Superior temporal gyrus (tissue), 1 donor: ENCODE data around the gene CASS4.

Source experiments
- DNase-seq: peaks from one replicate; pipeline ENCODE4 v3.0.0-alpha.2; 2016; ENCODE audit errors: extremely low spot score

The CASS4 gene

DNA sequence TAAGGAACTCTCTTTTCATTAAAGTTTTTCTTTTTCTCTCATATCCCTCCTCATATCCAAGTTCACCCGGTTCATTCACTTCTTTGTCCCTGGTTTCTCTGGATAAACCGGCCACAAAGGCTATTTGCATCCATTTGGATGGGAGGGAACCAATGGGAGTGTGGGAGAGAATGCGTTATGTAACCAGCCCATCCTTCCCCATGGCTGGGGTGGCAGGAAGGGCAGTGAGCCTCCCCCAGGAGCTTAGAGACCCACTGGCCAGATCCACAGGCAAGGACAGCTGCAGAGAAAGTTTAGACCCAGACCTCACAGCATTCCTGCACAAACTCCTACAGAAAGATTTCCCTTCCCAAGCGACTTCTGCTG, 10.7 kb downstream of the CASS4 start:
- DNase-seq = no peak

DNA sequence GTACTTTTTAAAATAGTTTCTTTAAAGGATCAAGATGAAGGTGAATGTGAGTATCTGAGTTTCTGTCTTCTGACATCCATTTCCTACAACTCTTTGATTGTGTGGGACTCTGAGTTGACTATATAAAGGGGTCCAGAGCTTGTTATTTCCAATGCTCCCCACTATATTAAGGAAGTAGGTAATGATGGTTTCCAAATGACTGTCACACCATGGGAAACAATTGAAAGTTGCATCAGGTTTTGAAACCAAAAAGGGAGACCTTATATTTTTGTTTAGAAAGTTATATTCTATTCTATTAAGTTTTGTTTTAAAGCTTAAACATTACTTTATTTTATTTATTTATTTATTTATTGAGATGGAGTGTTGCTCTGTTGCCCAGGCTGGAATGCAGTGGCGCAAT, 11.2 kb downstream of the CASS4 start:
- DNase-seq = no peak

DNA sequence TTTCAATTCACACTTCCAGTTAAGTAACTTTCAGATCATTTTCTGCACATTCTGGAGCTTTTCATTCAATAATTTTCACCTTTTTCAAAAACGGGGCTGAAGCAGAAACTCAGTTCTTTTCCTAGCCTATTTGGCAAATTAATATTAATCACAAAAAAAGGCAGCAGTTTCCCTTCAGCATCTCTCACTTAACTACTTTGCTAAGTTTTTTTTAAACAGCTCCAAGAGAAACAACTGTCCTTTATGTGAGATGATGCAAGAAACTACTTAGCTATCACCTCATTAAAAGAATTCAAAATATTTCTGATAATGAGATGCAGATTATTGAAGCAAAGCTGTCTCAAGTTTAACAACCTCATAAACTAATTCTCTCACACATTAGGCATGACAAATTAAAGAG, 11.8 kb downstream of the CASS4 start:
- no peak for DNase-seq

DNA sequence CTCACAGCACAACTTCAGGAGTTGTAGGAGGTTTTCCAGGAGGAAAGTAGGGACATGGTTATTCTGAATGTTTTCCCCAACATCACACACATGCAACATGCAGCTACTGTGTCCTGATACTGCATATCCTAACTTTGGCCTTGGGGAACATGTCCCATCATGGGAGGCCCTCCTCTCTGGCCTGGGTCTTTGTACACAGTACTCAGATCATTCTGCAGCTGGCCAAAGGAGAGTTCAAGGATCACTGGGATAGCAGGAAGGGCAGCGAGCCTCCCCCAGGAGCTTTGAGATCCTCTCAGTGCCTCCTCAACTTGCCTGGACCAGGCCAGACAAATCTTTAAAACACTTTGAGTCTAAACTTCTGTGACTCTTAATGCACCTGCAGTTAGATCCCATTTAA, 12.9 kb downstream of the CASS4 start:
- no peak for DNase-seq

DNA sequence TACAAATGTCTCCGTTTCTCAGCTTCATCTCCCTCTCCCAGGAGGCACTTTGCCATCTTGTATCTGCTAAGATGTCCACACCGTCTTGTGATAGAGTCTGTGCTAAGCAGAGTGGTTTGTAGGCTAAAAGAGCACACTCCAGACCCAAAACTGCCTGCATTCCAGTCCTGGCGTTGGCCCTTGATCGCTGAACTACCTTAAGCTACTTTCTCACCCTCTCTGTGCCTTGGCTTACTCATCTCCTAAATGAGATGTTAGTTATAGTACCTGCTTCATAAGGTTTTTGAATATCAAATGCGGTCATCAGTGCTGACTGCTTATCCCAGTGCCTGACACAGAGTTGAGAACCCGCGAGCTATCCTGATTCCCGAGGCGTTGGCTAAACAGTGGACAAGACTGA, 14.0 kb downstream of the CASS4 start:
- no peak for DNase-seq

DNA sequence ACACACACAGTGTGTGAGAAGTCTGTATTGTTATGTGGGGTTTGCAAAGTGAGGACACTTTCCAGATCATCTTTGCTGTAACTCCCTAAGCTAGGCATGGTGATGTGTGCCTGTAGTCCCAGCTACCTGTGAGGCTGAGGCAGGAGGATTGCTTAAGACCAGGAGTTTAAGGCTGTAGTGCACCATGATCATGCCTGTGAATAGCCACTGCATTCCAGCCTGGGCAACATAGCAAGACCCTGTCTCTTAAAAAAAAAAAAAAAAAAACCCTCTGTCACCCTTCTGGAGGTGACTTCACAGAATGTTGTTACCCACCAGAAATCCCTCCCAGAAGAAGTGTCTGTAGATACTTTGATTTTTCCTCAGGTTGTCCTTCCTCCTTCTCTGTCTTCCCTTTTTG, 14.9 kb downstream of the CASS4 start:
- DNase-seq = no peak

DNA sequence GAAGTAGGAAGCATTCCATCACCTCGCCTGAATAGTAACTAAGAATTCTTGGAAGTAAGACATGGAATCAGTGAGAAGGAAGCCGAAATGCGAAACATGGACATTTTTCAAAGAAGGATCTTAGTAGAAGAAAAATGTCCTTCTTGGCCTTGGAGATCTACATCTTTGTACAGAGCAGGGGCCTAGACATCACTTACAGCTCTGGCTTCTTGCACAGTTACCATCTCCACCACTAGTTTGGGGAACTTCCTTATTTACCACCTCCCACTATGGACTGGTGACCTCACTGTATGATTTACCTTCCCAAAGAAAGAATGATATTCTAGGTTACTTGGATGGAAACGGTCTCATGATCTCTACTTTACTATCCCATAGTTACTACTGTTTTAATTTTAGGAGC, 15.7 kb downstream of the CASS4 start:
- no peak for DNase-seq

DNA sequence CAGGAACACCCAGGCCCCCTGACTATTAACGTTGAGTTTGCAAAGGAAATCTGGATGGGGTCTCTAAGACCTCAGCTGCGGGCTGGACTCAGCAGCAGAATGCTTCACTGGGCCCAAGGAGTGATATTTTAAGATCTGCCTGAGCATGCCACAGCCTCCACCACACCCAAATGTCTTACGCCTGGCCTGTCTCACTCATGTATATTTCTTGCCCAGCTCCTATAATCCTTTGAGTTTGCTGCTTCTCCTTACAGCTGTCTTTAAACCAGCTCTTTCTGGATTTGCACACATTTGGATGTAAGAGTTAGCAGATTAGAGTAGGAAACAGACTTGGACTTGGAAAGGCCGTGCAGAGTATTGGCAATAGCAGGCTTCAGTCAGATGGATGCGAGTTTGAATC, 16.4 kb downstream of the CASS4 start:
- DNase-seq = no peak

DNA sequence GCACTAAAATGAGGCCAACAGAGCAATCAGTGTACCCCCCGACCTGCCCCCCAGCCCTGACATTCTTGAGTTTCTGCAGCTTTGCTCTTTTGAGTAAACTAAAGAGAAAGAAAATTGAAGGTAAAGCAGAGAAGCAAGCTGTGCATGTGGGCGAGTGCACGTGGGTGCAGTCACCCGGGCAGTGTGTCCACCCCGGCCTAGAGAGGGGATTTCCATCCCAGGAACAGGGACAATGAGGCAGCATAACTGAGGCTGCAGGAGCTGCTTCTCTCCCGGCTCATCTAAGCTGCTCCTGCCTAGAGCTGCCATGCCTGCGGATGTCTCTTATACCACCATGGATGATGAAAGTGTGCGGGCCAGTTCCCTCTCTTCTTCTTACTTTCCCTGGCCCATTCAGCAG, 16.8 kb downstream of the CASS4 start:
- no peak for DNase-seq

DNA sequence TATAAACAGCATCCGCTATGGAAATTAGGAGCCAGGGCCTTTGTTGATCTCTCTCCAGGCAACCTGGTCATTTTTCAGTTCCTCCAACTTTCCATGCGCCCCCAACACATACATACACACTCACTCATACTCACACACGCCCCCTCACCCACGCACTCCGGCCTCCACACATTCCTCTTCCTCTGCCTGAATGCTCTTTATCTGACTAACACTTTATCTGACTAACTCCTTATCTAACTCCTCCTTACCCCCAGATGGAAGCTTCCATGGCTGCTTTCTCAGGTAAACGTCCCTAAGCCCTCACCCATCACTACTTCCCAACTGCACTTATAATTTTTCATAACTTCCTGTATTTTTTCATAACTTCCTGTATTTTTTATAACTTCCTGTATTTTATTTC, 17.4 kb downstream of the CASS4 start:
- no peak for DNase-seq

DNA sequence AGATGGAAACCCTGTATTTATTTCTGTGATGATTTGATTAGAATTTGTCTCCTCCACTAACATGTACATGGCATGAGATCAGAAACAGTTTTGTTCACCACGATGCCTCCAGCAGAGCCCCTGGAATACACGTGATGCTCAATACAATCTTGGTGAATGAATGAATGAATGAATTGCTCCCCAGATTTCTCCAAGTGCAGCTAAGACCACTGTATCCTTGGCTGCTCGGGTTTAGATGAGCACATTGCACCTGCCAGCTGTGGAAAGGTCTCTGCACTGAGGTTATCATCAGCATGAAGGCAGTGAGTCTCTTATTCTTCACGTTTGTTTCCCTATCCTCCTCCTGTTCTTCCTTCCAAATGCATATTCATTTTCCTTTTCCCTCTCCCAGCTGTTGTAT, 17.9 kb downstream of the CASS4 start:
- DNase-seq = no peak

DNA sequence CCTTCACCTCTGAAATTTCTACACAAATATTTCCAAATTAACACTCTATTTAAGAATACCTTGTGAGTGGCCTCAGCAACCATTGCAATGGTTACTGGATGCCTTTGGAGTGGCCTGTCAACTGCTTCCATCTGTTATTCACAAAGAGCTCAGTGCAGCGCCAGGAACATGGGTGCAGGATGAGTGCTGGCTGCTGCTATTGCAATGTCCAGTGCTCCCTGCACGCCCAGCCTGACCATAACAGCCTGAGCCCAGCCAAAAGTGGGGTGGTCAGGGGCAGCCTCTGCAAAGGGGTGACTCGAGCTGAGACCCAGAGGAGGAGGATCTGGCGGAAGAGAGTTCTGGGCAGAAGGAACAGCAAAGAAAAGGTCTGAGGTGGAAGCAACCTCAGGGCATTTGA, 18.4 kb downstream of the CASS4 start:
- no peak for DNase-seq

DNA sequence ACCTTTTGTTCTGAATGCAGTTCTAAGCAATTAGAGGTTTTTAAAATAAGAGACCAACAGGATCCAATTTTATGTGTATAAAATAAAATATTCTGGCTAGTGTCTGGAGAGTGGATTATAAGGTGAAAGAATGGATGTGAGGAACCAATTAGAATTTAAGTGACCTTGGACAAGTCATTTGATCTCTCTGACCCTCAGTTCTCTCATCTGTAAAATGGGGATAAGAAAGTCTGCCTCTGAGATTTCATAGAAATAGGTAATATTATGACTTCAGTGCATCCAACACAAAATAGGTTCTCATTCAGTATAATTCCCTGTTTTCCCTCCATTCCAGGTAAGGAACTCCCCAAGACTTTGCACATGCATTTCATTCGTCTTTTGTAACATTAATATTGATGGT, 18.9 kb downstream of the CASS4 start:
- no peak for DNase-seq

DNA sequence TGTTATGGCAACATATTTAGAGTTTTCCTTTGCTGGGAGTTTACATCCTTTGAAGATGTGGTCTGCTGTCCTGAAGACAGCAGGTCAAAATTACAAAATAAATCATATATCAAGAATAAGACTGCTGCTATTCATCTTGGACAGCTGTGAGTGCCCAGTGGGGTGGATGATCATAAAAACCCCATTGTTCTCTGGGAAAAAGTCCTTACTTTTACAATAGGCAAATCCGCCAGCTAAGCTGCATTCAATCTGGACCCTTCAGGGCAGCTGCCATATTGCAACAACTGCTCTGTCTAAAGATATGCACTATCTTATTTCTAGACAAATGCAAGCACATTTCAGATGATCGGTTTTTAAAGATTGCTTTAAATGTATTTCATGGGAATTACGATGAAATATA, 19.4 kb downstream of the CASS4 start:
- no peak for DNase-seq

DNA sequence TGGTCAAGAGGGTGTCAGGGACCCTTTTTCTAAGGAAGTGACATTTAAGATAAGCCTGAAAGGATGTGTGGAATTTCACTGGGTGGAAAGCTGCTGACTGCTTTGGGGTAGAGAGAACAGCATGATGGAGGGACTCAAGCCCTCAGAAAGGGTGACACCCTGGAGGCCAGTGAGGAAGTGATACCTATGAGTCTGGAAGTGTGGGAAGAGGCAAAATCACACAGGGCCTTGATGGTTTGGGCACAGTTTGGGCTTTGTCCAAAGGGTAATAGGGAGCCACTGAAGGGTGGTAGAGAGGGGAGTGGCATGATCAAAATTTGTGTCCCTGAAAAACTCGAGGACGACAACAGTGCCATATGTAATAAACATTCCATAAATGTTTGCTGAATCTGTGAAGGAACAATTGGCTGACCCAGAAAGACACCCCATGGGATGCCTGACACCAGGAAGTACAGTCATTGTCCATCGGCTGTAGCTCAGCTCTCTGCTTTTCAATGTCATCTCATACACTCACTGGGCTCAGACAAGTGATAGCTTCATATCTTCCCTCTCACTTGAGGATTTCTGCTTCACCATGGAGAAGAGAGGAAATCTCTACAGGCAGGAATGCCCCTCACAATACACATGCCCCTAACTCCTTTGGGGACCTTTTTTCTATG, 21.3 kb downstream of the CASS4 start:
- DNase-seq = no peak

DNA sequence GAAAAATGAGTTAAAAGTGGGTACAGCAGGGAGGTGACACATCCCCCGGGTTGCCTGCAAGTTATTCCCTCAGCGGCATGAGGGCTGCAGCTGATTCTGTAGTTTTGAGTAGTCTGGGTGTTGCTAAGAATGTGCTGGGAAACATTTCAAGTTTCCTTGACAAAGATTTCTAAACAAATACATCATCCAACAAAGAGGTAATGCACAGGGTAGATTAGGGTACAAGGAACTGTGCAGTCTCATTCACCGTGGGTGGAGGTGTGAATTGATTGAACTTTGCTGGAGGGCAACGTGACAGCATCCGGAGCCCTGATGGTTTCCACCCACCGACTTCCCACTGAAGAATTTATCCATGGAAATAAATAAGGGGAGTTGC, 21.8 kb downstream of the CASS4 start:
- no peak for DNase-seq

DNA sequence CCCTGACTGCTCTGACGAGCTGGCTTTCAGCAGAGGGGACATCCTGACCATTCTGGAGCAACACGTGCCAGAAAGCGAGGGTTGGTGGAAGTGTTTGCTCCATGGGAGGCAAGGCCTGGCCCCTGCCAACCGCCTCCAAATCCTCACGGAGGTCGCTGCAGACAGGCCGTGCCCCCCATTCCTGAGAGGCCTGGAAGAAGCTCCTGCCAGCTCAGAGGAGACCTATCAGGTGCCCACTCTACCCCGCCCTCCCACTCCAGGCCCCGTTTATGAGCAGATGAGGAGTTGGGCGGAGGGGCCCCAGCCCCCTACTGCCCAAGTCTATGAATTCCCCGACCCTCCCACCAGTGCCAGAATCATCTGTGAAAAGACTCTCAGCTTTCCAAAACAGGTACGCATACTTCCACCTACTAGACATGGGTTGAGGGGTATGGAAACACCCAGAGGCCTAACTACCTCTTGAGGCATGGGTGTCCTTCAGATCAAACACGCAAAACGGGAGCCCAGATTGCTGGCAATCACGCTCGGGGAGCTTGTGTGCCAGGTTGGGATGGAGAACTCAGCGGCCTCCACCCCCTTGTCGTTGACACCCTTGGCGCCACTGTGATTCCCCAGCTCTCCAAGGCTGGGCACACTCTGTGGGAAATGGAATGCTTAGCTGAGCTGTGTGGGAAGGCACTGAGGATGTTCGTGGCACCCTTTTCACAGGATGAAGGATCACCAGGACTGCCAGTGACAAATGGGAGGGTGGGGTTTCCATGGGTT, 25.3 kb downstream of the CASS4 start:
- DNase-seq = no peak

DNA sequence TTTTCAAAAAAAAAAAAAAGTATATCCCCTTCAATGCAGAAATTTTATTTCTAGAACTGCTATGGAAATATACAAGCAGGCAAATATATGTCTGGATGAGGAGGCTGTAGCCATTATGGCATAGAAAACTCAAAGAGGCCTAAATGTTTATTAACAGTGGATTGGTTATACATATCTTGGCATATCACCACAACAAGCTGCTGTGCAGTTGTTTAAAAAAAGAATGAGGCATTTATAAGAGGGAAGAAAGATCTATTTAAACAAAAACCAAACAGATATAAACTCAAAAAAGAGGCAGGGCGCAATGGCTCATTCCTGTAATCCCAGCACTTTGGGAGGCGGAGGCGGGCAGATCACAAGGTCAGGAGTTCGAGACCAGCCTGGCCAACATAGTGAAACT, 26.2 kb downstream of the CASS4 start:
- no peak for DNase-seq

DNA sequence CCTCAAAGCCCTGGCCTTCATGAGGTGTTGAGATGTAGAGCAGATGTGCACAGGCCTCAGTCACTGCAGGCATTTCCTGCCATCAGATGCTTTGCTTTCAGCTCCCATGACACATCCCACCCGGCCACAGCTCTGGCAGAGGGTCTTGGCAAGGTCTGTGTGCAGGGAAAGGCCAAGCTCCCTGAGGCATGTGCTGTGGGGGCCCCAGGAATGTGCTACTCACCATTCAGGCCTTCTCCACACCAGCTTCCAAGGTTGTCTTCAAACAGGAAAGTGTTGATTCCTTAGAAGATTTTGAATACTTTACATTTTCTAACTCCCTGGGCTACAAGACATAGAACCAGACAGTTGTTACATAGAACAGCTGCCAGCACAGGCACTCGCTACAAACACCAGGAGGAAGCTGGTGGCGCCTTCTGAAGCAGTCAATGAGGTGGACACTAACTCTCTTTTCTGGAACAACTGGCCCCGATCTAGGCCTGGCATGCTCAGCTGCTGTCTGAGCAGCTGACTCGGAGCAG, 27.8 kb downstream of the CASS4 start:
- no peak for DNase-seq

DNA sequence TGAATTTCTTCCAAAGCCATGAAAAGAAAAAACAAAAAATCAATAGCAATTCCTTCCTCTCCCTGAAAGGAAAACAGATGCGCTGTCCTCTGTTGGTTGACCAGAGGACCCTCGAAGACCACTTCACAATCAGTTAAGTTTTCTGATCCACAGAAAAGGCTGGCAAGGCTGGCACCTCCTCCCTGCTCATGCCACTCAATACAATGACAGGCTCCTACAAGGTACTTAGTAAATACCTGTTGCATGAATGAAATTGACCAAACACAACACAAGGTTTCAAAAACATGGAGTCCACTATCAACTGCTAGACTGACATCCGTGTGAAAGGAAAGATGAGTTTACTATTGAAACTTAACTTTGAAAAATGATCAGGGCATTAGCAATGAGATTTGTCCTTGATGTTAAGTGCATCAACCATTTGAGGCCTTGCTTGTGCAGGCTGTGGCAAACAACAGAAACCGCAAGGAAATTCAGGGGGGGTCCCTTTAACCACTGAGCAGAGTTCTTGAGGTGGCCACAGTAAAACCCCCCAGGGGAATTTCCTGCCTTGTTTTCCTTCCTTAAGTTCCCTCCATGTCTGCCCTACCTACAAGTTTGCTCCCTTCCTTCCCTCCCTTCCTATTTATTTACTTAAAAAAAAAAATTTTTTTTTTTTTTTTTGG, 28.4 kb downstream of the CASS4 start:
- no peak for DNase-seq

DNA sequence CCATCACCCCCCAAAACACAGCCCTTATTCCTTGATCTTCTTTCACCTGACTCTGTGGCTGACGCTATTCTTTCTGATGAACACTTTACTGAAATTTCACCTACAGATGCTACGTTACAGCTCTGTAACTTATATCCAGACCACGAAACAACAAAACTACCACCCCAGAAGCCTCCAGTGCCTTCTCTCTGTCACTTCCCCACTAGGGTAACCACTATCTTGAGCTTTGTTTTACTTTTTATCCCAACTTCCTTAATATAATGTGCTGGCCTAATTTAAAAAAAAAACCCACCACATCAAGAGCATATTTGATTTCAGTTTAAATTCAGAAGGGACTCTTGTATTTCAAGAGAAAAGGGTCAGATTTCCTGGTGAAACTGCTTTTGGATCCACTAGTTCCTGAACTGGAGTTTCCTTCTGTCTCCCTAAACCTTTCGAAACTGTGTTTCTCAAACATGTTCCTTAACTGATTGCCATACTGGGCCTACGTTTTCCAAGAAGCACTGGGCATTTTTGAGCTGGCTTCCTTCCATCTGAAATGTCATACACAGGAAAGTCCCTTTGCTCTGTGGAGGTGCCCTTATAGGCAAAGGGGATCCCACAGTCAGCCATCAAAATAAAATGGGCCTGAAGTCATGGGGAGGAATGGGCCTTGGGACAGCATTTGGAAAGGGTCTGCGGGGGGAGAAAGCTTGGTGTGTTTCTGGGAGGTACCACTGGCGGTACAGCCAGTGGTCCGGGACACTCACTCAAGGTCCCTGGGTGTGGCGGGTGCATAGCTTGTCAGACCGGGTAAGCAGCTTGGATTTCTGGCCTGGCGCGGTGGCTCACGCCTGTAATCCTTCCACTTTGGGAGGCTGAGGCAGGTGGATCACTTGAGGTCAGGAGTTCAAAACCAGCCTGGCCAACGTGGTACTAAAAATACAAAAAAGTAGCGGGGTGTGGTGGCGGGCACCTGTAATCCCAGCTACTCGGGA, 30.6 kb downstream of the CASS4 start:
- no peak for DNase-seq
